VCaP (cell line): ENCODE results near the gene PDIA5.

Experiments used
- H3K27ac ChIP-seq: fragments of 450-650 bp; 2 replicates; pipeline ENCODE4 v1.5.1; 2017
- CTCF ChIP-seq: fragments of 450-650 bp; conservative IDR thresholded peaks from 2 replicates; pipeline ENCODE4 v1.5.1; 2017; ENCODE audit warnings: mild to moderate bottlenecking, moderate library complexity

PDIA5 gene

GRCh38 chr3:123102249-123102648 is 35.4 kb downstream of the PDIA5 start:
- H3K27ac ChIP-seq = no peak overlapping the region
- TF ChIP-seq CTCF = no peak

DNA sequence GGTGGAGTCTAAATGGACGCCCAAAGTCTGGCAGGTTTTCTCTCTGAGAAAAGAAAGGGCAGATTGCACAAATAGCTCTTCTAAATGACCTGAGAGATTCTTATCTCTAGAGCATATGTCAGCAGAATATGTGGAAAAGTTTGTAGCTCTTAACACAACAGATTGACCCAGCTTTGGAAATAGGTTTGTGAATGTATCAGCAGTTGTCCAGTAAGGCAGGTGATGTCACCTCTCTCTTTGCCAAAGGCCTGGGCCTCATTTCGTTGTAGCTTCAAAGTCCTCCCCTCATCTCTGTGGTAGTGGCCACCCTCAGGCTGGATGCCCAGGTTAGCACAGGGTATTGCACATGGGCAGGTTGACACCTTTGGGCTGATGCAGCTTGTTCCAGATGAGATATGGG is 36.0 kb downstream of the PDIA5 start:
- TF ChIP-seq CTCF = no peak
- H3K27ac ChIP-seq = no peak overlapping the region

GRCh38 chr3:123104550-123104949 is 37.7 kb downstream of the PDIA5 start:
- TF ChIP-seq CTCF = no peak

DNA sequence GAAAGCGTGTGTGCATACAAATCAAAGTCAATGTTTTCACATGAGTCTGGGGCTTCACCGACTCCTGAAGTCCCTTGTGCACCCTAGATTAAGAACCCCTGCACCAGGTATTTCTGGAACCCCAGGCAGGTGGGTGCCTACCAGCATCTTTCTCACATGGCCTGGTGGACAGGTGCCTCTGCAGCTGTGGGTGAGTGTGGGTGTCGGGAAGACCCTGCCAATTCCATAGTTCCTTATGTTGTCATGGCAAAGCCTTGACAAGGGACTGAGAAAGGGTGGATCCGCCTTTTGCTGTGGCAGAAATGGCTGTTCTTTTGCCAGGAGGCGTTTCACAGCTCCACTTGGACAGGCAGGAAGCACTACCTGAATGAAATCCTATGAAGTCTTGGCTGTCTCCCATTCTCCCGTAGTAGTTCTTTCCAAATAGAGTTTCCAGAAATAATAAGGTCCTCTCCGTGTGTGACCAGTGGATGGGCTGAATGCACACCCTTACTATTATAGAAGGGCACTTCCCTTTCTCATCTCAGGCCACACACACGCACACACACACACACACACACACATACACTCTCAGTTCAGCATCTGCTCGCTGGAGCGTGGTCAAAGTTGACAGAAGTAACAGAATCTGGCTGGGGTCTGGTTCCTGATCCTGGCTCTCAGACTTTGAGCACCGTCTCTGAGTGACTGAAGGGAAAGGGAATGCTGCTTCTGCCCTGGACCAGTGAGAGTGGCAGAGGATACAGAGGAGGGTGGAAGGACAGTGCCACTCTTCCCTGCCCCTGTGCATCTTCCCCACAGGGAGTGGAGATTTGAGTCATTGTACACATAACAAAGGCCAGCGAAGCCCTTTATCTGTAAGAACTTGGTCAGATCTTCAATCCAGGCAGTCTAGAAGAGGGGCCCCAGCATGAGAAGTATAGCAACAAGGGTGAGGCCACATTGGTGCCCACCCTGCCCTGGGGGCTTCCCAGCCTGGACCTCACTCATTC is 38.7 kb downstream of the PDIA5 start:
- no peak for TF ChIP-seq CTCF
- no peak overlapping the region for H3K27ac ChIP-seq

More at GRCh38 chr3:123104550-123104949, 37.7 kb downstream of the PDIA5 start:
- H3K27ac ChIP-seq = no peak overlapping the region

DNA sequence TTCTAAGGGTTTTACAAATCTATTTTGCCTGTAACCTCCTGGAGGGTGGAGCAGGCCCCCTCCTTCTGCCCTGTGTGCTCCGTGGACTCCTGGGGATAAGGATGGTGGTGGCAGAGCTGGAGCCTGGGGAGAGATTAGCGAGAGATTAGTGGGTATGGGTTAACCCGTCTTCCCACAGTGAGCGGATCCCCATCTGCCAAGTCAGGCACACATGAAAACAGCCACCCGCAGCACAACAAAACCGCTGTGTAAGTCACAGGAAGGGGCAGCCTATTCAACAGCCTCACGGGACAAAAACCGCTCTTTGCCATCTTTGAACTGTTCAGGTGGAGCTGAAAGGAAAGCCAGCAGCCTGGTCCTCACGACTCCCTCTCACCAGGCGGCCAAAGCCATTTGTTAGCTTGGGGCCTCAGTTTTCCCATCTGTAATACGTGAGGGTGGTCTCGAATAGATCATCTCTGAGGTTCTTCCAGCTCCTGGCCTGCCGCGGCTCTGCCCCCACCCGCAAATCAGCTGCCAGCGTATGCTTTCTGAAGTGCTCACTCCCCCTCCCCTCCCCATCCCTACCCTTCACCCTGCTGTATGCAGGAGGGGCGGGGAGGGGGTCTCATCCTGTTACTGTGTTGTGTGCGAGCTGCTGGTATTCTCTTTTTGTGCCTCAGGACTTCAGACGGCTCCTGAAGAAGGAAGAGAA is 43.6 kb downstream of the PDIA5 start:
- no peak for TF ChIP-seq CTCF
- H3K27ac ChIP-seq = no peak overlapping the region

- no peak for TF ChIP-seq CTCF
- H3K27ac ChIP-seq = no peak overlapping the region
Measured at GRCh38 chr3:123110976-123111615, 44.3 kb downstream of the PDIA5 start.

- TF ChIP-seq CTCF = no peak
- H3K27ac ChIP-seq = no peak overlapping the region
Measured at GRCh38 chr3:123111640-123112039, 44.8 kb downstream of the PDIA5 start.
